Gastroesophageal sphincter (tissue), 3 donors: Measurements from ENCODE around the gene PEX26.

ENCODE experiments used
- POLR2A ChIP-seq, 2 donors: fragments of 450-650 bp; IDR thresholded peaks; one replicate each; pipeline ENCODE4 v1.6.1; 2017; ENCODE audit warnings: antibody characterized with exemption in 2 of 2, mild to moderate bottlenecking in 2 of 2, moderate library complexity in 1 of 2
- POLR2AphosphoS5 ChIP-seq: sonication (generic); formaldehyde crosslinking; IDR thresholded peaks from one replicate; pipeline ENCODE4 v1.6.1; 2017; ENCODE audit warnings: antibody characterized with exemption
- TF ChIP-seq, protein P1 (sequence below), 4 experiments: fragments of 200-600 bp in 2 of 4; fragments of 450-650 bp in 2 of 4; sonication (generic) in 1 of 4; IDR thresholded peaks; one replicate each; pipeline ENCODE4 v1.5.1; 2017 to 2019; ENCODE audit warnings: antibody characterized with exemption in 4 of 4, mild to moderate bottlenecking in 2 of 4, moderate library complexity in 2 of 4

DNA sequence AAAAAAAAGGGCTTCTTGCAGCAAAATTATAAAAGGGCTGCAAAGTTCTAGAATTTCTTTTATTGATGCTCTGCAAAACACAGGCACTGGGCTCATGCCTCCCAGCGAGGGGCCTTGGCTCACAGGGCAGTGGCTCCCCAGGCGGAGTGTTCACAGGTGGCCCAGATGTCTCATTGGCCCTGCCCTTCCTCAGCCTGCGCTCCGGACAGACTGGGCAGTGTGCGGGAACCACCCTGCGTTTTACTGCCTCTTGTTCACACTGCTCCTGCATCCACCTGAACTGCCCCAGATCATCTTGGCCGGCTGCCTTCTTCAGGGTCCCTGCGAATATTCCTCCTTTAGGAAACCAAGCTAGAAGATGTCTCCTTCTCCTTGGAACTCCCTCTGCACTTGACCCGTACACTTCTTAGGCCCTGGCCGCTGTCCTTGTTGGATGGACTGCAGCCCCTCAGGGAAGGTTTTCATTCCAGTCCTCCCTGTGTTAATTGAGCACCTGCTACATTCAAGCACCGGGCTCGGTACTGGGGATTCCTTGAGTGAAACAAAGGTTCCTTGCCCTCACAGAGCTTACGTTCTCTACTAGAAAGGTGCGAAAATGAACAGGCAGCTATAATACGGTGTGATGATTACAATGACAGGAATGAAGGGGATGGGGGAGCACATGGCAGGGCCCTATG, 37.3 kb downstream of the PEX26 start:
- TF ChIP-seq, protein P1, sequence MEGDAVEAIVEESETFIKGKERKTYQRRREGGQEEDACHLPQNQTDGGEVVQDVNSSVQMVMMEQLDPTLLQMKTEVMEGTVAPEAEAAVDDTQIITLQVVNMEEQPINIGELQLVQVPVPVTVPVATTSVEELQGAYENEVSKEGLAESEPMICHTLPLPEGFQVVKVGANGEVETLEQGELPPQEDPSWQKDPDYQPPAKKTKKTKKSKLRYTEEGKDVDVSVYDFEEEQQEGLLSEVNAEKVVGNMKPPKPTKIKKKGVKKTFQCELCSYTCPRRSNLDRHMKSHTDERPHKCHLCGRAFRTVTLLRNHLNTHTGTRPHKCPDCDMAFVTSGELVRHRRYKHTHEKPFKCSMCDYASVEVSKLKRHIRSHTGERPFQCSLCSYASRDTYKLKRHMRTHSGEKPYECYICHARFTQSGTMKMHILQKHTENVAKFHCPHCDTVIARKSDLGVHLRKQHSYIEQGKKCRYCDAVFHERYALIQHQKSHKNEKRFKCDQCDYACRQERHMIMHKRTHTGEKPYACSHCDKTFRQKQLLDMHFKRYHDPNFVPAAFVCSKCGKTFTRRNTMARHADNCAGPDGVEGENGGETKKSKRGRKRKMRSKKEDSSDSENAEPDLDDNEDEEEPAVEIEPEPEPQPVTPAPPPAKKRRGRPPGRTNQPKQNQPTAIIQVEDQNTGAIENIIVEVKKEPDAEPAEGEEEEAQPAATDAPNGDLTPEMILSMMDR (IDR thresholded peaks at IDR 0.05), result no peak
- no peak for TF ChIP-seq POLR2A (IDR thresholded peaks at IDR 0.05)
- no peak for TF ChIP-seq POLR2AphosphoS5
